BJ (cell line): Measurements from ENCODE around the gene TACR1. TPM values are rescaled to one million over a fixed set of nuclear protein-coding genes. Genes with fewer than 3 reads are reported as not detected.

ENCODE experiments used
- CTCF ChIA-PET: fragments of 350-600 bp; formaldehyde crosslinking; extraction: SDS; loops from one replicate; lab custom pipeline; 2021; ENCODE audit warnings: antibody characterized with exemption, inconsistent platforms; lab: Yijun Ruan, JAX
- POLR2A ChIA-PET: fragments of 300-600 bp; sonication (Branson Sonifier 250); formaldehyde crosslinking; extraction: SDS; loops from one replicate; lab custom pipeline; 2021; ENCODE audit warnings: antibody characterized with exemption; lab: Charles Lee
- DNase-seq: peaks from one replicate; pipeline ENCODE4 v3.0.0-alpha.2; 2011; ENCODE audit warnings: low read depth
- H3K27me3 ChIP-seq: 2 replicates; pipeline ENCODE4 v1.6.0; 2011; ENCODE audit warnings: low read length; ENCODE audit not compliant: control insufficient read depth, insufficient read depth
- H3K36me3 ChIP-seq: 2 replicates; pipeline ENCODE4 v1.5.1; 2011; ENCODE audit warnings: low read length; ENCODE audit not compliant: control insufficient read depth, insufficient read depth
- H3K4me3 ChIP-seq: 2 replicates; pipeline ENCODE4 v1.5.1; 2011; ENCODE audit warnings: low read depth, mild to moderate bottlenecking, control low read depth, low read length
- polyA plus RNA-seq: library from polyadenylated mRNA; depleted of rRNA; stranded (reverse); fragments of >200 nt; gene quantifications from 2 replicates; pipeline ENCODE4 v1.2.3, GENCODE V29; 2011
- TF ChIP-seq, protein P1 (sequence below): IDR thresholded peaks from 2 replicates; pipeline ENCODE4 v1.5.1; 2011; ENCODE audit warnings: low read depth, mild to moderate bottlenecking, control low read depth, inconsistent platforms, low read length, moderate library complexity; ENCODE audit not compliant: insufficient read depth

Gene TACR1
- polyA plus RNA-seq, 1 experiment: 0.07 TPM

DNA sequence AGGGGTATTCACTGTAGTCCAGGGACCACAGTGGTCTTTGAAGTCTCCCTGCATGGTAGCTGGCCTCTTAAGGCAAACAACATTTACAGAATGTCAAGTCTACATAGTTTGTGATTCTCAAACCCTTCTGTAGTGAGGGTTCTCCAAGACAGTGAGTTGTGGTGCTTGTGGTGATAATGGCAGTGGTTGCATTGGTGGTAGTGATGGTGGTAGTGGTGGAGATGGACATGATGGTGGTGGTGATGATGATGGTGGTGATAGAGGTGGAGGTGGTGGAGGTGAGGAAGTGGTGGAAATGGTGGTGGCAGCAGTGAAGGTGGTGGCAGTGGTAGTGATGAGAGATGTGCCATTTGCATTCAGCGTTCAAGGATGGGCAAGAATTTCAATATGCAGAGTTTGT is 104.9 kb downstream of the TACR1 start:
- CTCF ChIA-PET: interaction anchor here (0.9 to 1.0 kb wide), 2 partner anchors 17 to 21 kb away, joined by 3 read pairs; no protein-coding TSS in a partner anchor
- H3K27me3 ChIP-seq: peaks cover 1% of the 10 kb centered on the region; the same call in 1 of the 2 replicates
- no peak for DNase-seq
- H3K36me3 ChIP-seq: no peaks in the 10 kb centered on the region
- POLR2A ChIA-PET: interaction anchor here (0.6 kb wide), 1 partner anchor 158 kb away, joined by 4 read pairs; no protein-coding TSS in a partner anchor
- no peak overlapping the region for H3K4me3 ChIP-seq
- TF ChIP-seq, protein P1, sequence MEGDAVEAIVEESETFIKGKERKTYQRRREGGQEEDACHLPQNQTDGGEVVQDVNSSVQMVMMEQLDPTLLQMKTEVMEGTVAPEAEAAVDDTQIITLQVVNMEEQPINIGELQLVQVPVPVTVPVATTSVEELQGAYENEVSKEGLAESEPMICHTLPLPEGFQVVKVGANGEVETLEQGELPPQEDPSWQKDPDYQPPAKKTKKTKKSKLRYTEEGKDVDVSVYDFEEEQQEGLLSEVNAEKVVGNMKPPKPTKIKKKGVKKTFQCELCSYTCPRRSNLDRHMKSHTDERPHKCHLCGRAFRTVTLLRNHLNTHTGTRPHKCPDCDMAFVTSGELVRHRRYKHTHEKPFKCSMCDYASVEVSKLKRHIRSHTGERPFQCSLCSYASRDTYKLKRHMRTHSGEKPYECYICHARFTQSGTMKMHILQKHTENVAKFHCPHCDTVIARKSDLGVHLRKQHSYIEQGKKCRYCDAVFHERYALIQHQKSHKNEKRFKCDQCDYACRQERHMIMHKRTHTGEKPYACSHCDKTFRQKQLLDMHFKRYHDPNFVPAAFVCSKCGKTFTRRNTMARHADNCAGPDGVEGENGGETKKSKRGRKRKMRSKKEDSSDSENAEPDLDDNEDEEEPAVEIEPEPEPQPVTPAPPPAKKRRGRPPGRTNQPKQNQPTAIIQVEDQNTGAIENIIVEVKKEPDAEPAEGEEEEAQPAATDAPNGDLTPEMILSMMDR: no peak

DNA sequence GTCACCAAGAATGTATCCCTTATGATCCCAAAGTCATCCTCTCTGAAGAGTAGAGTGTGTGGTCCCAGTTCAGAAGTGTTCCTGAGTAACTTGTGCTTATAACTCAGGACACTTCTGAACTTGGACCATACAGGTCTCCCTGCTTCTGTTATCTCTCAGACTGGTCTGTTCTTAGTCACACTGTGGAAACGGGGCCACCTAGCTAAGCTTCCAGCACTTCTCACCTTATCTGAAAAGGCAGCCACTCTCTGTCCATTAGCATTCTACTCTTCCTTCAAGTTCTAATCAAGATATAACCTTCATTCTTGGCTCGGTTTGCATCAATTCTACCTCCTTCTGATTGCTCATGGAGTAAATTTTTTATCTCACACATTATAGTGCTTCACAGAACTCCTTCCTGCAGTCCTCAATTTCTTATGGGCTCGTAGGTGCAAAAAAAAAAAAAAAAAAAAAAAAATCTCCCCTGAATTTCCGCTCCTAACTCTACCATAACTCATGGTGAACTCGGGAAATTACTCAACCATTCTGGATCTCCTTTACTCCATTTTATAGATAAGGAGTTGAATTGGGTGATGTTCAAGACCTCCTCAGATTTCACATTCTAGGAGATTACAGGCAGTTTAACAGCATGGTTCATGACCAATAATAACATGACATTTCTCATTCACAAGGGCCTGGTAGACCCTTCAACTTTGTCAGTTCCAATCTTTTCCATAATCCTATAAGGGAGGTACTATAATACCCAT is 108.4 kb downstream of the TACR1 start:
- H3K27me3 ChIP-seq: no peaks in the 10 kb centered on the region; the same call in 1 of the 2 replicates
- no peaks in the 10 kb centered on the region for H3K36me3 ChIP-seq
- CTCF ChIA-PET: no interaction called here
- no peak overlapping the region for H3K4me3 ChIP-seq
- no peak for DNase-seq
- TF ChIP-seq, protein P1: no peak
- POLR2A ChIA-PET: no interaction called here

DNA sequence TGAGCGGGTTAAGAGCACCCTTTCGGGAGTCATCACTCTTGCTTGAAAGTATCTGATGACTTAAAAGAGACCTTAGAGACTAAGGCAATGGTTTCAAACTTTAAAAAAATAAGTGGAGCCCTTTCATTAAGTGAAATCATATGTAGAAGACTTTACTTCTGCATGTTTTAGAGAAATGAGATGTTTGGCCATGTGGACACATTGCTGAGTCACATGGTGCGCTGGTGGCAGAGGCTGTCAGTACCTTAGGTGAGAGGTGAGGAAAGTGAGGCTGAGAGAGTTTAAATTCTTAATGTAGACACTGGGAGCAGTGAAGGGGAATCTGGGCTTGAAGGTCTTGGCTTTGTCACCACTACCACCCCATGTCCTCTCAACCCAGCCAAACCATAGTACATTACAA is 109.8 kb downstream of the TACR1 start:
- POLR2A ChIA-PET: no interaction called here
- TF ChIP-seq, protein P1: no peak
- H3K36me3 ChIP-seq: no peaks in the 10 kb centered on the region
- no peak for DNase-seq
- CTCF ChIA-PET: interaction anchor here (1.0 to 1.7 kb wide), 2 partner anchors 9 to 24 kb away, joined by 3 to 6 read pairs; no protein-coding TSS in a partner anchor
- no peak overlapping the region for H3K4me3 ChIP-seq
- H3K27me3 ChIP-seq: no peaks in the 10 kb centered on the region; the same call in 1 of the 2 replicates

DNA sequence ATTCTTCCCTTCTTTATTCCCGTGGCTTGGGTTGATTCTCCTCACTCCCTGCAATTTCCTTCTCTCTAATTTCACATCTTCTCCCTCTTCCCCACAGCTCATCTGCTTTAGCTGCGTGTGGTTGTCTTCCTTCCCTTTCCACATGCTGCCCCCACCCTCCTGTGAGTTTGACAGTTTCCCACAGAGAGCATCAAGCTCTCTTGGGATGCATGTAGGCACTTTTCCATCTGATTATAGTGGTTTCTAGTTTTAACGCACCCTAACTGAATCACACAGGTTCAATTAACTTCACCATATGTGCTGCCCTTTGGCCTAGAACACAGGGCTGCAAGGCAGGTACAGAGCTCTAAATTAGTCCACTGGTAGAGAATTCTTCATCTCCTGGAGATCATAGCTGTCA is 110.5 kb downstream of the TACR1 start:
- no peak for DNase-seq
- ChIA-PET POLR2A (no interaction called here), CTCF (interaction anchor here (0.8 to 1.7 kb wide), 3 partner anchors 9 to 23 kb away, joined by 3 to 6 read pairs (median 3); no protein-coding TSS in a partner anchor)
- Histone ChIP-seq H3K36me3 (no peaks in the 10 kb centered on the region), H3K4me3 (no peak overlapping the region), H3K27me3 (no peaks in the 10 kb centered on the region; the same call in 1 of the 2 replicates)
- TF ChIP-seq, protein P1: no peak

DNA sequence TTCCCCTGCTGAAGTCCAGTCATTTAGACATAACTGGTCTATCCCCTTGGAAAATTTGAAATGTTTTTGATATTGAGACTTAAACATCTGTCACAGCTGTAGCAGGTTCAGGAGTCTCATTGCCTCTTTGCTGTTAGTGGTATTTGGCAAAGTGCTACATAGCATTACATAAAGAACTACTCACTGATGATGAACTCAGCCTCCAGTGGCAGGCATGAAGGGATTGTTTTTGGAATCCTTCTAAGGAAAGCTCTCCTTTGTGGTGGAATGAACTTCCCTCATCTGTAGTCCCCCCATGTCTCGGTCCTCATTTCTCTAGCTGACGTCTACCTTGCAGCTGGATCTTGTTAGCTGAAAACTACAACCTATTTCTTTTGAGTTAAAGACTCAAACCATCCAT is 111.6 kb downstream of the TACR1 start:
- CTCF ChIA-PET: interaction anchor here (0.7 to 1.7 kb wide), 3 partner anchors 10 to 23 kb away, joined by 3 to 6 read pairs (median 3); no protein-coding TSS in a partner anchor
- Histone ChIP-seq H3K36me3 (no peaks in the 10 kb centered on the region), H3K27me3 (no peaks in the 10 kb centered on the region; the same call in 1 of the 2 replicates), H3K4me3 (no peak overlapping the region)
- POLR2A ChIA-PET: interaction anchor here (0.6 kb wide), 1 partner anchor 13 kb away, joined by 3 read pairs; no protein-coding TSS in a partner anchor
- no peak for DNase-seq
- TF ChIP-seq, protein P1: no peak
